Right atrium auricular region (tissue), 2 donors: ENCODE measurements around the gene TSPAN3. TPM values are rescaled to one million over a fixed set of nuclear protein-coding genes. Genes with fewer than 3 reads are reported as not detected.

Source experiments
- DNase-seq: peaks from one replicate; pipeline ENCODE4 v3.0.0-alpha.2; 2019; ENCODE audit warnings: low spot score
- H3K27ac ChIP-seq, 2 donors: fragments of 200-600 bp; sonication (generic); 1 replicate in 1 of 2; 2 replicates in 1 of 2; pipeline ENCODE4 v1.5.1; 2016 to 2019
- H3K27me3 ChIP-seq, 2 donors: fragments of 200-600 bp; sonication (generic); one replicate each; pipeline versions ENCODE4 v1.5.1 to v1.6.0; 2017 to 2019
- H3K36me3 ChIP-seq: fragments of 200-600 bp; sonication (generic); one replicate; pipeline ENCODE4 v1.5.1; 2016
- H3K4me1 ChIP-seq, 2 donors: fragments of 200-600 bp; sonication (generic); one replicate each; pipeline versions ENCODE4 v1.5.1 to v1.6.0; 2017 to 2019
- H3K4me3 ChIP-seq, 2 donors: fragments of 200-600 bp; sonication (generic); 1 replicate in 1 of 2; 2 replicates in 1 of 2; pipeline ENCODE4 v1.5.1; 2017 to 2019; ENCODE audit warnings: mild to moderate bottlenecking in 1 of 2, moderate library complexity in 1 of 2
- H3K9me3 ChIP-seq, 2 donors: fragments of 200-600 bp; sonication (generic); one replicate each; pipeline ENCODE4 v1.5.1; 2019
- CTCF ChIP-seq, 2 donors: fragments of 200-600 bp; sonication (generic); IDR thresholded peaks; one replicate each; pipeline ENCODE4 v1.5.1; 2019; ENCODE audit warnings: antibody characterized with exemption in 2 of 2
- total RNA-seq, 2 donors: library from RNA; depleted of rRNA; stranded (reverse); fragments of >200 nt; gene quantifications; one replicate each; pipeline ENCODE4 v1.1.0, GENCODE V29; 2016

The TSPAN3 gene
- total RNA-seq, 2 donors from 2014 or later, result 191 to 361 TPM

GRCh38 chr15:77112838-77113504 is 42.1 kb upstream of the TSPAN3 start:
- H3K27ac ChIP-seq, result no peak overlapping the region
- no peak for DNase-seq
- TF ChIP-seq CTCF (IDR thresholded peaks at IDR 0.05), result no peak
- H3K4me3 ChIP-seq, result no peak overlapping the region
- H3K27me3 ChIP-seq, result no peaks in the 10 kb centered on the region
- H3K36me3 ChIP-seq, result peaks cover 15% of the 10 kb centered on the region
- peaks cover 0 to 16% of the 10 kb centered on the region in 2 donors for H3K4me1 ChIP-seq
- H3K9me3 ChIP-seq, result no peaks in the 10 kb centered on the region

- peaks cover 15% of the 10 kb centered on the region for H3K36me3 ChIP-seq
- H3K4me3 ChIP-seq, result no peak overlapping the region
- no peaks in the 10 kb centered on the region for H3K27me3 ChIP-seq
- no peak overlapping the region for H3K27ac ChIP-seq
- peaks cover 0 to 27% of the 10 kb centered on the region in 2 donors for H3K4me1 ChIP-seq
- TF ChIP-seq CTCF (IDR thresholded peaks at IDR 0.05), result no peak
- no peaks in the 10 kb centered on the region for H3K9me3 ChIP-seq
- DNase-seq, result no peak
Observed at GRCh38 chr15:77111789-77112188, 40.9 kb upstream of the TSPAN3 start.

DNA sequence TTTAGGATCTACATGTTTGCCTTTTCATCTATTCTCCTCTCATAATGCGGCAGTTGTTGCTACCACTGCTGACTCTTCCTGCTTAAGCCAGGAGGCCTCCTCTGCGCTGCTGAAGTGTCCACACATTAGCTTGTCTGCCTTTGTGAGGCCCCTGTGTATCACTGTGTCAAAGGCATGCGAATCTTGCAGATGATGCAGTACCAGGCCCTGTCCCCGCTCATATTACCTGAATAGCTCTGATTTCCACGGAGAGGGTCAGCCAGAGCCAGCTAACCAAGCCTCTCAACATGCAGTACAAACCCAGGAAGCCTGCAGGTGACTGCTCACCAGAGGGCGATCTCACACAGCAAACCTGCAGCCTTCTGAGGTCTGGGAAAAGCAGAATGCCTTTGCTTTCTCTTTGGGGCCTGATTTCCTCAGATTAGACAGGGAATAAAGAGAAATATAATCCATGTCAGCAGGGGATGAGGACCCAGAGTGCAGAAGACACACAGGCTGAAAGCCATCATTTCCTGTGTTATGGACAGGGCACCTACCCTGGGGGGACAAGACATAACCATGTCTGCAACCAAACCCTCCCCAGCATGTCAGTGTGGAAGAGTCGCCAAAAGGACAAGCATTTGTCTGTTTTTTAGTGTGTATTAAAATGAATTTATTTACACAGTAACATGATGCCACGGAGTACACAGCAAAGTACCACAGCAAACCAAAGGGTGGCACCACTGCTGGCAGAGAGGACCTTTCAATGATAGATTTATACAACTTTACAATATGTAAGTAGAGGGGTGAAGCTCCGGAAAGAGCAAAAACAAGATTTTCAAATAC is 36.8 kb upstream of the TSPAN3 start:
- peak; percentile 63 for DNase-seq
- Histone ChIP-seq H3K27me3 (no peaks in the 10 kb centered on the region), H3K9me3 (no peaks in the 10 kb centered on the region), H3K27ac (peak overlapping the region in 1 of 2 donors; percentile 7), H3K4me3 (no peak overlapping the region), H3K4me1 (peaks cover 0 to 37% of the 10 kb centered on the region in 2 donors), H3K36me3 (no peaks in the 10 kb centered on the region)
- TF ChIP-seq CTCF (IDR thresholded peaks at IDR 0.05), result peak; percentile 39 to 72

DNA sequence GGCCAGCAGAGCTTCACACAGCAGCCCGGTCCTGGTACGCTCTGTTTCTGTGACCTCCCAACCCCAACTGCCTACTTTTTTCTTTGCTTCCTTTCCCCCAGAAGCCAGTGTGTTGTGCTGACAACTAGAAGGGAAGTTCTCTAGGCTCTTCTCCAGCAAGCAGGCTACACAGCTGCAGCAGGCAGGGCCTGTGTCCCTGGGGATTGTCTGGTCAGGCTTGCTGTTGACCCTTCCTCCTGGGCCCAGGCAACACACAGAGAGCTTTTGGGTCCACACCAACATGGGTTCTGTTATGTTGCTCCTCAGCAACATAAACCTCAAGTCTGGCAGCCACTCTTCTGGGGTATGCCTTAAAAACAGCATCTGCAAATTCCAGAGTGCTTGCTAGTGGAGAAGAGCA is 36.2 kb upstream of the TSPAN3 start:
- Histone ChIP-seq H3K27ac (peak overlapping the region; percentile 13 to 24), H3K27me3 (no peaks in the 10 kb centered on the region), H3K4me3 (no peak overlapping the region), H3K36me3 (no peaks in the 10 kb centered on the region), H3K9me3 (no peaks in the 10 kb centered on the region), H3K4me1 (peaks cover 0 to 32% of the 10 kb centered on the region in 2 donors)
- no peak for TF ChIP-seq CTCF (IDR thresholded peaks at IDR 0.05)
- DNase-seq, result no peak

GRCh38 chr15:77104155-77104554 is 33.2 kb upstream of the TSPAN3 start:
- Histone ChIP-seq H3K27ac (no peak overlapping the region), H3K36me3 (no peaks in the 10 kb centered on the region), H3K9me3 (no peaks in the 10 kb centered on the region), H3K27me3 (no peaks in the 10 kb centered on the region), H3K4me1 (peaks cover 0 to 32% of the 10 kb centered on the region in 2 donors), H3K4me3 (no peak overlapping the region)
- no peak for DNase-seq
- TF ChIP-seq CTCF (IDR thresholded peaks at IDR 0.05), result no peak
